ENCODE data around the gene LLGL1.

LLGL1 gene

DNA sequence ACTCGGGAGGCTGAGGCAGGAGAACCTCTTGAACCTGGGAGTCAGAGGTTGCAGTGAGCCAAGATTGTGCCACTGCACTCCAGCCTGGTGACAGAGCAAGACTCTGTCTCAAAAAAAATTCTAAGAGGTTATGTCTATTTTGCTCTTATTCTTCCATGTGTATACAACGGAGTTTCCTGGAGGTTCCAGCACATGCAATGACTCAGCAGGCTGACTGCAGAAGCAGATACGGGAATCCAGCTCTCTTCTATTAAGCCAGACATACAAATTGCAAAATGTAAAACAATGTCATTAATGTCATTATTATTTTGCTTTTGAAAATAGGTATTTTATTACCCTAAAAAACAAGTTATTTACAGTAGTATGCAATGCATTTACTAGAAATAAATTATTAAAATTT, 53.4 kb downstream of the LLGL1 start:
- DNase-seq: no peak

- no peak for DNase-seq
Measured at GRCh38 chr17:18280249-18280648, 54.8 kb downstream of the LLGL1 start.

- no peak for DNase-seq
Measured at GRCh38 chr17:18280766-18281371, 55.4 kb downstream of the LLGL1 start.

DNA sequence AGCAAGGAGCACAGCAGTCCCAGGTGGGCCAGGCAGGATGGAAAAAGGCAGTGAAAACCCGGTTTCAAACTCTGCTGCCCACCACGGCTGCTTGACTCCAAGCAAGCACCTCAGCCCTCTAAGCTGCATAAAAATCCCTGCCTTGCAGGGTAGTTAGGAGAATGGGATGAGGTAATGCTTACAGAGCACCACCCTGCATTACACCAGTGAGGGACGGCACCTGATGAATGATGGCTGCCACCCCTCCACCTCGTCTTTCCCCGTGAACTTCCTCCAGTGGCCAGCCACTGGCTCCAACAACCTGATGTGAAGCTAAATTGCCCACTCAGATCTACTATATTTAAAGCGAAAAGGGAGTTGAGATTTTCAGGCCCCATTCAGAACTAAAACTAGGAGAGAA, 56.4 kb downstream of the LLGL1 start:
- DNase-seq: no peak

DNA sequence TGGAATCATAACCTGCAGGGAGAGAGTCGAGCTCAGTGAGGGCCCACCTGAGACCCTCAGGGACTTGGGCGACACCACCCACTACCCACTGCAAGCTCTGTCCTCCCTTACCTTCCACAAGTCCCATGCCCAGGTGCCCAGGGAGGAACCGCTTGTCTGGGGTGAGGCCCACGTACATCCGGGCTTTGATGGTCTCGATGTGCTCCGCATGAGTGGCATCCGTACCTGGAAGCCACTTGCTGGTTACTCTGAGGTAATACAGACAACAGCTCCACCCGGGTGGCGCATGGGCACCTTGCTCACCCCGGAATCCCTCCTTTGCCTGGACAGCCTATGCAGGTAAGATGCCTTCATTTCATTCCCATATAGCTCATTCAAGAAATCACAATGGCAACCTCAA, 59.9 kb downstream of the LLGL1 start:
- no peak for DNase-seq

- no peak for DNase-seq
Measured at GRCh38 chr17:18291718-18292540, 66.5 kb downstream of the LLGL1 start.
